Activated CD8-positive, alpha-beta T cell treated with anti-CD3 and anti-CD28 coated beads, Interleukin-2, amount 10 ng/mL, durations not matched to agents 7 days and 5 days (primary cell): ENCODE results near the gene DYNLT2. TPM values are rescaled to one million over a fixed set of nuclear protein-coding genes. Genes with fewer than 3 reads are reported as not detected.

Experiments
- ATAC-seq: fragments of 150-1000 bp; cut with Tn5 transposase; one replicate; pipeline ENCODE4 v1.10.0; 2021; ENCODE audit warnings: moderate library complexity
- CTCF ChIA-PET: fragments of 350-600 bp; sonication (Branson Sonifier 250); formaldehyde crosslinking; loops from one replicate; lab custom pipeline; 2021; ENCODE audit warnings: antibody characterized with exemption; lab: Charles Lee
- POLR2A ChIA-PET: fragments of 350-600 bp; sonication (Branson Sonifier 250); formaldehyde crosslinking; loops from one replicate; lab custom pipeline; 2021; ENCODE audit warnings: antibody characterized with exemption; lab: Charles Lee
- DNase-seq: peaks from one replicate; pipeline ENCODE4 v3.0.0-alpha.2; 2020
- H3K27ac Mint-ChIP-seq: one replicate; pipeline ENCODE4 v1.8.0; 2021; ENCODE audit warnings: mild to moderate bottlenecking, mixed read lengths
- H3K27me3 Mint-ChIP-seq: one replicate; pipeline ENCODE4 v1.8.0; 2021; ENCODE audit warnings: low read depth, mixed read lengths
- H3K36me3 Mint-ChIP-seq: one replicate; pipeline ENCODE4 v1.8.0; 2021; ENCODE audit warnings: low read depth, mixed read lengths
- H3K4me1 Mint-ChIP-seq: one replicate; pipeline ENCODE4 v1.8.0; 2021; ENCODE audit warnings: low read depth, mixed read lengths
- H3K4me3 Mint-ChIP-seq: one replicate; pipeline ENCODE4 v1.8.0; 2021; ENCODE audit warnings: mild to moderate bottlenecking, mixed read lengths
- H3K9me3 Mint-ChIP-seq: one replicate; pipeline ENCODE4 v1.8.0; 2022; ENCODE audit warnings: mixed read lengths; ENCODE audit not compliant: insufficient read depth
- total RNA-seq, 2 experiments: library from RNA; stranded (reverse); gene quantifications; one replicate each; pipeline ENCODE4 v1.2.3, GENCODE V29; 2021

DYNLT2 gene
- total RNA-seq, 2 experiments from 2014 or later: 2.1 to 2.6 TPM

DNA sequence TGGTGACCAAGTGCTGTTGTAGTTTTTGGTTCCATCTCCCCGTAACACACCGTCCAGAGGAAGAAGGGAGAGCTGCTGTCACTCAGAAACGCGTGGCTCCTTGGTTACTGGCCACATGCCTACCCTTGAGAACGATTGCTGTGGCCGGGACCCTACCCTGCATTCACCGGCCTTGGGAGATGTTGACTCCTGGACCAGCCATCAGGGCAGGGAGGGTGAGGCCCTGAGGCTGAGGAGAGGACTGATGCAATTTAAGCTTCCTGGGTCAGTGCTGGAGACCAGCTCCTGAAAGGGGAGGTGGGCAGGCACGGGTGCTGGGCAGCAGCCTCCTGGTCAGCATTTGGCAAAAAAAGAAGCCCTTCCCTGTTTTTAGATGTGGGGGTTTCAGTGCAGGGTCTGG lies 31.6 kb upstream of the DYNLT2 start:
- ChIA-PET POLR2A (interaction anchor here (1.5 kb wide), 1 partner anchor 21 kb away, joined by 4 read pairs; no protein-coding TSS in a partner anchor), CTCF (no interaction called here)
- Mint-ChIP-seq H3K4me1 (no peaks in the 10 kb centered on the region), H3K4me3 (no peak overlapping the region), H3K27ac (no peak overlapping the region), H3K36me3 (peaks cover 30% of the 10 kb centered on the region), H3K27me3 (no peaks in the 10 kb centered on the region), H3K9me3 (no peaks in the 10 kb centered on the region)
- ATAC-seq (no peak), DNase-seq (no peak)

DNA sequence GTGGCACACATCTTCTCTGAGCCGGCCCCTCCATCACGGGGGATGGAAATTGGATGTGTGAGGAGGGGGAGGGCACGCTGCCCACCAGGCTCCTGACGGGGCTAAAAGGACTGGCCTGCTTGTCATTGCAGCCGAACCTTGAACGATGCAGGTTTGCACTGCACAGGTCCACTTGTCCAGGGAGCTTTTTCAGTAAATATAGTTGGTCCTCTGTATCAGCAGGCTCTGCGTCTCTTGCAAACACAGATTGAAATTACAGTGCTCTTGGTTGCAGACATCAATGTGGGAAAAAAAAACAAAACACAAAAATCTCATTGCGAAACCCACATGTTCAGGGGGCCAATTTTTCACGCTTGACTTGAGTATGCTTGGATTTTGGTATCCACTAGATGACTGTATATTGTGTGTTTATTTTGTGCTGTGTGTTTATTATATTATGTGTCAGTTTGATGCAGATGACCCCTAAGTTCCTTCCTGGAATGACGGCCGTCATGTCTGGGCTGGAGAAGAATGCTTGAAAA lies 29.3 kb upstream of the DYNLT2 start:
- Mint-ChIP-seq H3K4me3 (no peak overlapping the region), H3K27me3 (no peaks in the 10 kb centered on the region), H3K9me3 (no peaks in the 10 kb centered on the region), H3K4me1 (no peaks in the 10 kb centered on the region), H3K27ac (no peak overlapping the region), H3K36me3 (peaks cover 38% of the 10 kb centered on the region)
- CTCF ChIA-PET: interaction anchor here (1.0 to 2.1 kb wide), 2 partner anchors 9 to 25 kb away, joined by 3 to 11 read pairs; no protein-coding TSS in a partner anchor
- POLR2A ChIA-PET: no interaction called here
- ATAC-seq: no peak
- DNase-seq: no peak

DNA sequence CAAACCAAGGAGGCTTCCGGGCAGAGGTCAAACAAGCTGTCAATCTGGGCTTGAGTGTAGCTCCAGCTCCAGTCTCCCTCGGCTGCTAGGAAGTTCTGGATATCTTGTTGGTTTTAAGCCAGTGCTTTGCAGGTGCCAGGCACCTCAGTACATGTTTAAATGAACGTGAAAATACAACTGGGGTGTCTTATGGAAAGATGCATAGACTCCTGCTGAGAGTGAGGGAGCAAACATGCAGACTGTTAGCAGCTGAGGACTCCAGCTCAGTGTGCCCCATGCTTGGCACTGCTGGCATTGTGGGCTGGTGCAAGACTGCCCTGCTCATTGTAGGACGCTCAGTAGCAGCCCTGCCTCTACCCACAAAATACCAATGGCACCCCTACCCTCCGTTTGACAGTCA lies 28.5 kb upstream of the DYNLT2 start:
- H3K27ac Mint-ChIP-seq: no peak overlapping the region
- no peaks in the 10 kb centered on the region for H3K27me3 Mint-ChIP-seq
- ATAC-seq (no peak), DNase-seq (no peak)
- no peaks in the 10 kb centered on the region for H3K9me3 Mint-ChIP-seq
- ChIA-PET POLR2A (no interaction called here), CTCF (interaction anchor here (1.0 to 2.1 kb wide), 2 partner anchors 10 to 26 kb away, joined by 3 to 11 read pairs; no protein-coding TSS in a partner anchor)
- H3K4me3 Mint-ChIP-seq: no peak overlapping the region
- H3K36me3 Mint-ChIP-seq: peaks cover 43% of the 10 kb centered on the region
- H3K4me1 Mint-ChIP-seq: no peaks in the 10 kb centered on the region

DNA sequence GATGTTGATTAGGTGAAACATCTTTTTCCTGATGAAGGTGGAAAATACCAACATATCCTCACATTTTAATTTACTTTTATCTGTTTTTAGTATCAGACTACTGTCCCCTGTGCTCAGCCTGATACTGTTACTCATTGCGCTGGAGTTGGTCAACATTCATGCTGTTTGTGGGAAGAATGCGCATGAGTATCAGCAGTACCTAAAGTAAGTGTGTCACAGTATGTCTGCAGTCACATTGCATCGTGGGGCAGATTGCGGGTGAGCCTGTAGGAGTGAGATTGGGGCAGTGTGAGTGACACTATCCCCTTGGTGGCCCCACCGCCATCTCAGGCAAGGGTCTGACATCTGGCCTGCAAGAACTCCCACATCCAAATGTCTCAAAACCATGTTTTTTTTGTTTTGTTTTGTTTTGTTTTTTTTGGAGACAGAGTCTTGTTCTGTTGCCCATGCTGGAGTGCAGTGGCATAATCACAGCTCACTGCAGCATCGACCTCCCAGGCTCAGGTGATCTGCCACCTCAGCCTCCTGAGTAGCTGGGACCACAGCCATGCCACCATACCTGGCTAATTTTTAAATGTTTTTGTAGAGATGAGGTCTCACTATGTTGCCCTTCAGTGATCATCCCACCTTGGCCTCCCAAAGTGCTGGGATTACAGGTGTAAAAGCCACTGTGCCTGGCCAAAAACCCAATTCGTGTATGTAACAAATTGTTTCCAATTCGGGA lies 27.9 kb upstream of the DYNLT2 start:
- H3K9me3 Mint-ChIP-seq: no peaks in the 10 kb centered on the region
- H3K36me3 Mint-ChIP-seq: peaks cover 42% of the 10 kb centered on the region
- H3K4me3 Mint-ChIP-seq: no peak overlapping the region
- H3K4me1 Mint-ChIP-seq: no peaks in the 10 kb centered on the region
- ATAC-seq (no peak), DNase-seq (peak; percentile 12)
- no peak overlapping the region for H3K27ac Mint-ChIP-seq
- no peaks in the 10 kb centered on the region for H3K27me3 Mint-ChIP-seq
- POLR2A ChIA-PET: no interaction called here
- CTCF ChIA-PET: interaction anchor here (1.0 kb wide), 1 partner anchor 26 kb away, joined by 3 read pairs; no protein-coding TSS in a partner anchor

DNA sequence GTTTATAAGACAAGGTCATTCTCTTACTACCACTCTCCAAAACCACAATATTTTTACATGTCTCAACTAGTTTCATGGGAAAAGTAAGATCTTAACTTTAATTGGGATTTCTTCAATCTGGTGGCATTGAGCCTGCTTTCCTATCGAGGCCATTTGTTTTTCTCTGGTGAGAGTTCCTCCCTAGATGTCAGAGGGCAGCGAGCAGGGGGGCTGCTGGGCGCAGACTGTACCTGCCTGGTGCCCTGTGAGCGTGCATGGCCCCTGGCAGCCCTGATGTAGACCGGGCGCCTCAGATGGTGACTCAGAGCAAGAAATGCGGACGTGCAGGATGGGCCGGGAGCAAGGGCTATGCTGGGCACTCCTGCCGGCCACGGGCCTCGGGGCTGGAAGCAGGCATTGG lies 27.3 kb upstream of the DYNLT2 start:
- CTCF ChIA-PET: no interaction called here

DNA sequence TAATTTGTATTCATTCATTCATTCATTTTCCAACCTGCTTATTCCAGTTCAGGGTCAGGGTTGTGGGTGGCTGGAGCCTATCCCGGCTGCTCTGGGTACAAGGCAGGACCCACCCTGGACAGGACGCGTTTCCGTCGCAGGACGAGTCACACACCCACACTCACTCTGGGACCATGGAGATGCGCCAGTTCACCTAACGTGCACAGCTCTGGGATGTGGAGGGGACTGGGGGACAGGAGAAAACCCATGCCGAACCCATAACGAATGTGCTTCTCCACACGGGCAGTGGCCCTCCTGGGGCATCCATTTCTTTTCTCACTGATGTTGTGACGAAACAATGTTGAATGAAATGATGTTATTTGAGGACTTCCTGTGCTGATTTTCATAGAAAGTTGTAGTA lies 26.5 kb upstream of the DYNLT2 start:
- ChIA-PET CTCF (no interaction called here), POLR2A (no interaction called here)
- Mint-ChIP-seq H3K36me3 (peaks cover 36% of the 10 kb centered on the region), H3K4me1 (peaks cover 3% of the 10 kb centered on the region), H3K27me3 (no peaks in the 10 kb centered on the region), H3K9me3 (no peaks in the 10 kb centered on the region), H3K4me3 (no peak overlapping the region), H3K27ac (no peak overlapping the region)
- ATAC-seq (no peak), DNase-seq (peak; percentile 16)

More for the DNA sequence above, 27.3 kb upstream of the DYNLT2 start:
- H3K27ac Mint-ChIP-seq: no peak overlapping the region
- ATAC-seq (no peak), DNase-seq (peak; percentile 7)
- no peaks in the 10 kb centered on the region for H3K9me3 Mint-ChIP-seq
- POLR2A ChIA-PET: no interaction called here
- no peak overlapping the region for H3K4me3 Mint-ChIP-seq
- H3K36me3 Mint-ChIP-seq: peaks cover 41% of the 10 kb centered on the region
- H3K4me1 Mint-ChIP-seq: peaks cover 3% of the 10 kb centered on the region
- H3K27me3 Mint-ChIP-seq: no peaks in the 10 kb centered on the region

DNA sequence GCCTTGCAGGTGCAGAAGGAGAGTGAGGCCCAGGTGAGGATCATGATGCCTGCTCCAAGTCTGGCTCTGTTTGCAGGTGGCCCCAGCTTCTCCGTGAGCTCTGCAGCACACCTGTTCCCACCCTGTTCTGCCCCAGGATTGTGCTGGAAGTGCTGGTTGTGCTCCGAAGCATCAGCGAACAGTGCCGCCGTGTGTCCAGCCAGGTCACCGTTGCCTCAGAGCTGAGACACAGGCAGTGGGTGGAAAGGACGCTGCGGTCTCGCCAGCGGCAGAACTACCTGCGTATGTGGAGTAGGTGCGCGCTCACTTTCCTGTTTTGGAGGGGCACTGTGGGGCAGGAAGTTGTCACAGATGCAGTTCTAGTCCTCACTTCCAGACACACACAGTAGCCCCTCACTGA lies 25.0 kb upstream of the DYNLT2 start:
- peaks cover 3% of the 10 kb centered on the region for H3K4me1 Mint-ChIP-seq
- ATAC-seq (no peak), DNase-seq (peak; percentile 17)
- ChIA-PET CTCF (interaction anchor here (1.4 kb wide), 1 partner anchor 55 kb away, joined by 3 read pairs; no protein-coding TSS in a partner anchor), POLR2A (no interaction called here)
- peaks cover 39% of the 10 kb centered on the region for H3K36me3 Mint-ChIP-seq
- H3K27ac Mint-ChIP-seq: no peak overlapping the region
- no peaks in the 10 kb centered on the region for H3K27me3 Mint-ChIP-seq
- H3K9me3 Mint-ChIP-seq: no peaks in the 10 kb centered on the region
- H3K4me3 Mint-ChIP-seq: no peak overlapping the region

DNA sequence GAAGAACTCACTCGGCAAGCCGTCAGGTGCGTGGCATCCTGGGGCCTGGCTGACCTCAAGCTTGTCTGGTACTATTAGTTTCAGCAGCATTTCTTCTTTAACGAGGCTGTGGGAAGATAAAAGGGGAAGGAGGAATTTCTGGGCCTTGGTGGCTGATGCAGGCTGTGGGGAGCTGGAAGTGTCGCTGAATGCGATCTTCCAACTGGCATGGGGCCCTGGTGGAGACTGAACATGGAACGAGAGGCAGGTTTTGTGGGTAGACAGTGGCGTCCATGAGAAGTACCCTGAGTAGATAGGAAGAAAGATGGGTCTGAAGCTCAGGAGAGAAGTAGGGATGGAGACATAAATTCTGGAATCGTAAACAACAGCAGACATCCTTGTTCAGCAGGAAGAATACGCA lies 23.9 kb upstream of the DYNLT2 start:
- ChIA-PET POLR2A (no interaction called here), CTCF (interaction anchor here (1.4 to 1.9 kb wide), 2 partner anchors 15 to 56 kb away, joined by 3 to 6 read pairs; no protein-coding TSS in a partner anchor)
- peaks cover 30% of the 10 kb centered on the region for H3K36me3 Mint-ChIP-seq
- ATAC-seq: no peak
- peak overlapping the region; percentile 22 for H3K27ac Mint-ChIP-seq
- peaks cover 3% of the 10 kb centered on the region for H3K4me1 Mint-ChIP-seq
- H3K9me3 Mint-ChIP-seq: no peaks in the 10 kb centered on the region
- H3K27me3 Mint-ChIP-seq: no peaks in the 10 kb centered on the region
- no peak overlapping the region for H3K4me3 Mint-ChIP-seq
- no peak for DNase-seq

DNA sequence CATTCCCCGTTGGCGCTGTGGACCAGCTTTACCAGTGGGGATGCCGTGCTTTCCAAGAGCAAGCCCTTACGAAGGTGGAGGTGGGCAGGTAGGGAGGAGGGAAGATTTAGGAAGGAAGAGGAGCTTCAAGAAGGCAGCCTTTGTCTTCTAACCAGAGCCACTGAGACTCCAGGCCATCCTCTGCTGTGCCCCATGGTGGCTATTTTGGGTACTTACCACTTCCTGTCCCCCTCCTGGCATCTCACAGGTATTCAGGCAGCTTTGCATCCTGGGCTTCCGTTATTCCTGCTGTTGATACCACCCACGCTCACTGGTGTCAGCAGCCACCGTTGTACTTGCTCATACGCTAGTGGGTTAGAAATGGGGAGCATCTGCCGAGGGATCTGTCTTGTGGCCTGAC lies 23.0 kb upstream of the DYNLT2 start:
- ATAC-seq (no peak), DNase-seq (no peak)
- H3K27ac Mint-ChIP-seq: no peak overlapping the region
- H3K36me3 Mint-ChIP-seq: peaks cover 28% of the 10 kb centered on the region
- H3K9me3 Mint-ChIP-seq: no peaks in the 10 kb centered on the region
- POLR2A ChIA-PET: no interaction called here
- peaks cover 3% of the 10 kb centered on the region for H3K4me1 Mint-ChIP-seq
- CTCF ChIA-PET: interaction anchor here (1.9 kb wide), 1 partner anchor 16 kb away, joined by 6 read pairs; no protein-coding TSS in a partner anchor
- H3K4me3 Mint-ChIP-seq: no peak overlapping the region
- no peaks in the 10 kb centered on the region for H3K27me3 Mint-ChIP-seq

DNA sequence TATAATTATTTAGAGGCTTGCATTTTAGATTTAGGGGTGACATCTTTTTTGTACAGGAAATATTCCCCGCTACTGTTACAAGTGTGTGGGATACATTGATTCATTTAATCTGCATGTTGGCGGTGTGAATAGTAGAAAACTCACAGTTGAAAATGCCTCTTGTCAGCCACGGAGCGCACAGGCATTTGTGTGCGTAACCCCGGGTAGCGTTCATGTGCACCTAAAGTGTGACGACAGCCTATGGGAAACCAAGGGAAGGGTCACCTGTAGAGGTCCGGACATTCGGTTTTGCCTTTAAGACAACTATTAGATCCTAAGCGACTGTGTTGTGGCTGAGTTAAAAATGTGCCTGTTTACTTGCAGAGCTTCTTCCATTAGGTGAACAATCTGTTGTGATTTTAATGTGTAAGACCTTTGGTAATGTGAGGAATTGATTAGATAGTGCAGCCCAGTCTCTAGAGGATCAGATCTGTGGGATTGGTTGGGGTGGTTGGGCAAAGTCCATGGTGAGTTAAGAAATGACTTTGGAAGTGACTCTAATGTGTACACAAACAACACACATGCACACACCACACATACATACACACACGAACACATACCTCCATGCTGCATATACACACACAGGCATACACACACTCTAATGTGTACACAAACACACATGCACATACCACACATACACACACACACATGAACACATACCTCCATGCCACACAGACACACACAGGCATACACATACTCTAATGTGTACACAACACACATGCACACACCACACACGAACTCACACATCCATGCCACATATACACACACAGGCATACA lies 15.8 kb upstream of the DYNLT2 start:
- H3K9me3 Mint-ChIP-seq: no peaks in the 10 kb centered on the region
- ATAC-seq (no peak), DNase-seq (no peak)
- ChIA-PET CTCF (interaction anchor here (2.3 kb wide), 1 partner anchor 23 kb away, joined by 7 read pairs; no protein-coding TSS in a partner anchor), POLR2A (no interaction called here)
- H3K27ac Mint-ChIP-seq: no peak overlapping the region
- H3K4me1 Mint-ChIP-seq: no peaks in the 10 kb centered on the region
- no peak overlapping the region for H3K4me3 Mint-ChIP-seq
- H3K27me3 Mint-ChIP-seq: no peaks in the 10 kb centered on the region
- peaks cover 43% of the 10 kb centered on the region for H3K36me3 Mint-ChIP-seq

DNA sequence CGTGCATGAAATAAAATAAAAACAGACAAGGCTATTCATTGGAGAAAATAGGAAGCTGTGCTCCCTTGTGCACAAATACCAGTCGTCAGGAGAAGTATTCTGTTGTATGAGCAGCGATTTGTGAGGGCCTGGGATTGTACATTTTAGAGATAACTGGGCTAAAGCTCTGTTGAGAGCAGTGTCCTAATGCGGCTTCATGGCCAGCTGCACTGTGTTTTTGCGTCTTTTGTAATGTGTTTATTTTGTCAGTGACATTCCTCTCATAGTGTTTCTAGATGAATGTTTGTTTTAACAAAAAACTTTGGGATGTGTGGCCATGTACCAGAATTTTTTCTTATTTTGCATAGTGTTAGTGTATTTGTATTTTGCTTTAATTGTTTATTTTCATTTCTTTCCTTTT lies 14.9 kb upstream of the DYNLT2 start:
- ChIA-PET POLR2A (no interaction called here), CTCF (interaction anchor here (2.3 kb wide), 1 partner anchor 24 kb away, joined by 7 read pairs; no protein-coding TSS in a partner anchor)
- Mint-ChIP-seq H3K4me1 (no peaks in the 10 kb centered on the region), H3K9me3 (no peaks in the 10 kb centered on the region), H3K27me3 (no peaks in the 10 kb centered on the region), H3K4me3 (no peak overlapping the region), H3K27ac (no peak overlapping the region), H3K36me3 (peaks cover 39% of the 10 kb centered on the region)
- DNase-seq (no peak), ATAC-seq (no peak)
